ENCODE results near the gene JARID2.

The JARID2 gene

DNA sequence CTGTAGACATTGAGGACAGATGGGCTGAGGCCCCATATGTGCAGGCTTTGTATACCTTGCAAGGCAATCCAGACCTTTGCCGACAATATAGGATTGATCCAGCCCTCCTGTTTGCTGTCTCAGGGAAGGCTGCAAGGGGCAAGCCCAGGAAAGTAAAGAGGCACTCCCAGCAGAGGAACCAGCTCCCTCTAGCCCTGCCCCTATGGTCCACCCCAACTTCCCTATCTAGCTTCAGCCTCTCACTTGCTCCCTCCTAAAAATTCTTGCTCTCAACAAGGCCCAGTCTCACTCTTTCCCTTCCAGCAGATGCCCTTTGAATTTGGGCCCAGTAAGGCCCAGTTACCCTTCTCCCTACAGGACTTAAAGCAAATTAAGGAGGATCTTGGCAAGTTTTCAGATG lies 92.6 kb downstream of the JARID2 start:
- no peak for DNase-seq

DNA sequence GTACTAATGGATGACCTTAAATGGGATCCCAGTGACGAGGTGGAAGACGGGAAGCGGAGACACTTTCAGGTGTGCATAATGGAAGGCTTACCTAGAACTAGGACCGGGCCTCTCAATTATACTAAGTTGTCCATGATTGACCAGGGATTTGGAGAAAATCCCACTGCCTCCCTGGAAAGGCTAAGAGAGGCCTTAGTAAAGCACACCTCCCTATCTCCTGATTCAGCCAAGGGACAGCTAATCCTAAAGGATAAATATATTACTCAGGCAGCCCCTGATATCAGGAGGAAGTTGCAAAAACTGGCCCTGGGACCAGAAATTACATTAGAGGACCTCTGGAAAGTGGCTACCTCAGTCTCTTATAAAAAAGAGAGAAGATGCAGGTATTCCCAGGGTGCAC lies 93.2 kb downstream of the JARID2 start:
- DNase-seq = no peak

DNA sequence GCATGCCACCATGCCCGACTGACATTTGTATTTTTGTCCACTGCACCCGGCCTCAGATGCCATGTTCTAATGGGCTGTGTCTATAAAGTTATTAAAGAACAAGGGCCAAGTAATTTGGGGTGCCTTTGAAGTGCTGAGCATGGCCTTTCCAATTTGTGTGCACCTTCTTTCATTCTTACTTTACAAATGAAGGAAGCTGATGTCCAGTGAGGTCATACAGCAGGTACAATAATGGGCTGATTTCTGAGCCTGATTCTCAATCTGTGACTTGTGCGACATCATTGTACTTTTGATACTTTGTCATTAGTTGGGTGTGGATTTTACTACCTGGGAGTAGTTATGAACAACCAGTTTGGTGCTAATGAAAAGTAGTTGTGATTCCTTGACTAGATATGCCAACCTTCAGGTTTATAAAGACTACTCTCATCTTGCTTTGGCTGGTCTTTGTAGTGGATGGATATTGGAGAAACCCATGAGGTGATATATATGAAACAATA lies 94.3 kb downstream of the JARID2 start:
- no peak for DNase-seq

DNA sequence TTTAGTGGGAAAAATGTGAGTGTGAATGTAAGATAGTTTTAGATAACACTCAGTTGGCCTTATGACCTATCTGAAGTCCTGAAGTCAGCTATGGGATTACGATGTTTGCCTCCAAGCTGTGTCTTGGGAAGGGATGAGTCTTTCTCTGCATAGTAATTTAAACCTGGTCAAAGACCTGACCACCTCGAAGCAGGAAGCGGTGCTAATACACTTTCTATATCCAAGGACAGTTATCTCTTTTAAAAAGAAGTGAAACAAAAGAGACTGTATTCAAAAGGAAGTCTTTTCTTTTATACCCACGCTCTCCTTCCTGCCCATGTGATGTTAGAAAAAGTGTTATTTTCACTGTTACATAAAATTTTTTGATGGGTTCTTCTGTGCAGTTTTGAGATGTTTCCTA lies 94.9 kb downstream of the JARID2 start:
- DNase-seq = no peak

DNA sequence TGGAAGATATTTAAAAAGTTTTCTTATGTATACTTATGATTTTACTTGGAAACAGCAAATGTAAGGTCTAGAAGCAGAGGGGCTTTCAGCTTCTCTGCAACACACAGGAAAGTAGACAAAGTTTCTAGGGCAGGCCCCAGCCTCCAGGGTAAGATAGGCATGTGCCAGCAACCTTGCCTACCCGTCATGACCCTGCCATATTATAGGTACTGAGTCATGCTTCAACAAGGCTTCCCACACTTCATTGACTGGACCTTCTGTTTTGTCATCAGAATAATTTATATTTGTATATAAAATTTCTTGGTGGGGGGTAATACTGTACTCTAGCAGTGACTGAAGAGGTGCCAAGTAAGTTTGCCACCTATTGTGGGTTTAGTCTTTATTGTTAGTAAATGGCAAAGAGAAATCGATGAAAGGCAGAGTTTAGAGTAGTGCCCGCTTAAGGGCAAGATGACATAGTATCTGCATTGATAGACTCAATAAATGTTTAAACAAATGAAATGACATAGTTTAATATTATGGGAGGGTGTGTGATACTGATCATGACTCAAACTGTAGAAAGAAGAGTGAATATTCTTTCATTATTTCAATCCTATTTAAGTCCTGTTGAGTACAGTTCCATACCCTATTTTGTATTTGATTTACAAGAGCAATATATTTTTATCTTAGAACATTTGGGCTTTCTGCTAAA lies 95.6 kb downstream of the JARID2 start:
- DNase-seq = no peak

DNA sequence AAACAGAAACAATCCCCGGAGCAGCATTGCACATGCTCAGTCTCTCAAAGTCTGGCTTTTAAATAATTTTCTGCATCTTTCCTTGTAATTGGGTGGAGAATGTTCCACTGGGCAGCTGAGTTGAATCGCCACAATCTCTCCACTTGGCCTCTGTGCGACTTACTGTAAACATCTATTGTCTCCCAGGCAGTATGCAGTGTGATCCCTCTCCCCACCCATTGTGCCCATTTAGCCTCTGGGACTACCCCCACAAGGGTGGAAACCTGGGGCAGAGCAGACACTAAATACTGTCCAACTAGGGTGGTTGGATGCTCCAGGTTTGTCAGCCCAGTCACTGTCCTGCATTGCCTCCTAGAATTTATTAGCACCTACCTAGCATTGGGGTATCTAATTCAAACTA lies 96.2 kb downstream of the JARID2 start:
- DNase-seq = no peak

DNA sequence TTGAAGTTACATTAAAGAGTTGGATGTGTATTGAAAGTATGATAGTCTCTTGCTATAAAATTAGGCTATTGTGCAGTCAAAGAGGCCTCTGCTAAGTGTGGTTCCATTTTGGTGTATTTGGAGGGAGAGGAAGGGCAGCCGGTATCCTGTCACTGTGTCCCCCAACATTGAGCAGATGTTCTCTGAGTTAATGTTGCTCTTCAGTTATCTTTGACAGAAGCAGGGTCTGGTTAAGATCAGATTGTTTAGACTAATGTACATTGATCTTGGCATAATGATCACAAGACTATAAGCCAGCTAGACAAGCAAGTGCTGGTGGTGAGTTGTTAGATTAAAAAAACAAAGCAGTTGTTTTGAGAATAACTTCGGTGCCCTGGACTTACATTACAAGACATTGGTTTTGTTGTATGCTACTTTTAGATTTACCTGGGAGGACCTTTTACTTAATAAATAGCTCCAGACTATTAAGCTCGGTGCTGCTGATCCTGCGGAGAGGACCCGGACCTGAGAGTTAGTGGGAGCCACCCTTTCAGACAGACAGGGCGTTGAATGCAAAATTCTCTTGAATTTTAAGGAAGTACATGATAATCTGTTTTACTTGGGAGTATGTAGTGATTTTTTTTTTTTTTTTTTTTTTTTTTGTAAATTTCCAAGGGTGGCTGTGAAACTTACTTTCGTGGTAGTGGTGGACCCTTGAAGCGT lies 97.8 kb downstream of the JARID2 start:
- DNase-seq = no peak

DNA sequence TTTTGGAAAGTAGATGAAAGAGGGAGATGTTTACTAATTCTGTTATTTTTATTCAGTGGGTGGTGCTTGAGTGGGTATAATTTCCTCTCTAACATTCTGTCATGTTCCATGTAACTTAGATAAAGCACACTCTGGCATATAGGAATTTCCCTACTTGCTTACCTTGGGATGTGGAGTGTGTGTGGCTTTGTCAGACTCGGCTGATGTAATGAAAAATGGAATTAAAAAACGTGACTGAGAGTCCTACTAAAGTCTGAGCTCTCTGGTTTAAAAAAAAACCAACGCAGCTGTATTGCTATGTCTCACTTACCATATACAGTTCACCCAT lies 98.3 kb downstream of the JARID2 start:
- DNase-seq = no peak

DNA sequence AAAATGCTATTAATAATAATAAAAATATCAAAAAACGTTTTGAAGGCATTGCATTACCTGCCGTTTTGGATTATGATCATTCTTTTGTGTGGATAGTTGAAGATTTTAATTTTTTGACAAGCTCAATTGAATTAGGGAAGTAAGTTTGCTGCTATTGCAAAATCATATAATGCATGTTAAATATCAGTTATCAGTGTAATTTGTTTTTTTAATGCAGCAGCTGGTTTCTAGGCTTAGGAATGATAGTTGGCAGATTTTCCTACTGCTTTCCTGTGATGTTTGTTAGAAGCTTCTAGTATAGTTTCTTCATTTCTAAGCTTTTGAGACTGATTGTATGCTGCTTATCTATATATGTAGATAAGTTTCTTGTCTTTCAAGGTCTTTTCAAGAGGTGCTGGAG lies 99.0 kb downstream of the JARID2 start:
- DNase-seq = no peak

DNA sequence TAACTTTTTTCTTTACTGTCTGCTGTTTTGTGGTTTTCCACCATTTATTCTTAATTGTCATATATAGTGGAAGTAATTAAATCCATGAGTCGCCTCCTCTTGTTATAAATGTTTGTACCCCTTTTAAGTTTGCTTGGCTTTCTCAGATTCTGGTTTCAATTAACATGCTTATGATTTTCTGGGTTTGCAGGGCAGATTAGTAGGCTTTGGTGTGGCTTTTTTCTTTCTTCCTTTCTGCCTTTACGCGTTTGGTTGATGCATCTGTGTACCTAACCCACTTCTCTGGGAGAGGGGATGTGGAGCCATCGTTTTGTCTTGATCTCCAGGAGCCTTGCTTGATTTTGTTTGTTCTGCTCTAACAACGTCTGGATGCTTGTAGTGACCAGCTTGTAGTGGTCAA lies 100.4 kb downstream of the JARID2 start:
- DNase-seq = no peak

DNA sequence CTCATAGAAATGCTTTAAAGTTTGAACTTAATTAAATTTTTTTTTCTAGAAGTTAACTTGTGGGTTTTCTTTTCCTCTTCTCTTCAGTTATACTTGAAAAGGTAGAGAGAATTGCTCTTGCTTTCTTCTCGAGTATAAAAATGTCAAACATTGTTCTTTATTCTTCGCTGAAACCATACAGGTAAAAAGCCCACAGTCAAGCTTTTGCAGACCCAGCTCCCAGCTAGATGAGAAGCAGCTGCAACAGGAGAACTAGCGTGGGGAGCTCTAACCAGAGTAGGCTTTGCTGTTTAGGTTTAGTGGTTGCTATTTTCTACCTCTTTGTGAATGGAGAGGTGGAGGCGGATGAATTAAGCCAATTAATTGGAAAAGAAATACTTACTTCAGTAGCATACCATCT lies 102.7 kb downstream of the JARID2 start:
- no peak for DNase-seq

DNA sequence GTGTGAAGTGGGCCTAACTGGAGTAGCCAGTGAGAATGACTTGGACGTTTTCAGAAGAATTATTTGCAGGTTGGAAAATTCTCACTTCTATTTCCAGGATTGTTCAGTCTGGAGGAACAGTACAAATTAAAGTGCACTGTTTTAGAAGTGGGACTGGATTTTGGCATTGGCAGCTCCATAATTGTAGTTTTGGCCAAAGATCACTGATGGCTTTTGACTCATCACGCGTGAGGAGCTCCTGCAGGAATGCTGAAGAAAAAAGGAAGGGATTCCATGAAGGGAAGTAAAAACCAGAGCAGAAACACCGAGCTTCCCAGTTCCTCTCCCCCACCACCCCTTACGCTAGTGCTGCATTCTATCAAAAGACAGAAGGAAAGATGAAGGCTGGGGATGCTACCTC lies 103.5 kb downstream of the JARID2 start:
- no peak for DNase-seq

DNA sequence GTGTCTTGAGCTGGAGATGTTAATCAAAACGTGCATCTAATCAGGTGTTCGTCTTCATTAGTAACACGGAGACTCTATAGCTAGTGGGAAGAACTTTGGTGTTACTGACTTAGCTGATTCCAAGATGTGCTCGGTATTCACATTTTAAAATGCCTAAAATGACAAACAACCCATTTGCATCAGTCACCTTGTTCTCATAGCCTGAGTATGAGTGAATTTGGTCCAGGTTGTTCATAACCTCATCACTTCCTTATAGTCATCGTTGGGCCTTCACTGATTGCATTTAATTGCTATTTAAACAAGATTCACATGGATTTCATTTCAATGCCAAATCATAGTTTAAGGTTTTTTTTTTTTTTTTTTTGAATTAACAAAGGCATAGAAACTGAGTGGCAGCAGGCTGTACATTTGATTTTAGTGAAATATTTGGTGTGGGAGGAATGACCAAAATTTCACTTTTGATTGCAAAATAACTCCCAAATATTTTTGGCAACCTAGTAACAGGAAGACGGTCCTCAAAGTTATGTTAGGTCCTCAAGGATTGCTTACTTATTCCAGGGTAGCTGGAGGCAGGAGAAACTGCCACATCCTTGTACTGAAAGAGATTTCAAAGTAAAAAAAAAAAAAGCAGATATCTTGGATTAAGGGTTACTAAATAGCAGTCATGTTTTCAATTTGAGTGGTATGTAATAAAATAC lies 104.7 kb downstream of the JARID2 start:
- no peak for DNase-seq

DNA sequence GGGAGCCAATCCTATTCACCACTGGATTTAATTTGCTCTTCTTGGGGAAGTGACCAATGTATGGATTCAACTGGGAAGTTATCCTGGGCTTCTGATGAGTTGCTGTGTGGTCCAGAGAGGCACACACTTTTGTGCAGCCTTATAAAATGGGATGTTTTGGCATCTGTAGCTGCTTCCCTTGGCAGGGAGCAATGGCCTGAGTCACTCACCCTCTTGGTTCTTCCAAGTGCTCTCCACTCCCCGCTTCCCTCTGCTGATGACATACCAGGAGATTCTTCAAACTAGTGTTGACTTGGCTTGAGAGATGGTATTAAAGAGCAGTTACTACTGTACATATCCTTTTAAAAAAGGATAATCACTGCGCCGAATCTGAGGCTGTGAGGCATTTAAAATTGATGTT lies 105.8 kb downstream of the JARID2 start:
- DNase-seq = no peak

DNA sequence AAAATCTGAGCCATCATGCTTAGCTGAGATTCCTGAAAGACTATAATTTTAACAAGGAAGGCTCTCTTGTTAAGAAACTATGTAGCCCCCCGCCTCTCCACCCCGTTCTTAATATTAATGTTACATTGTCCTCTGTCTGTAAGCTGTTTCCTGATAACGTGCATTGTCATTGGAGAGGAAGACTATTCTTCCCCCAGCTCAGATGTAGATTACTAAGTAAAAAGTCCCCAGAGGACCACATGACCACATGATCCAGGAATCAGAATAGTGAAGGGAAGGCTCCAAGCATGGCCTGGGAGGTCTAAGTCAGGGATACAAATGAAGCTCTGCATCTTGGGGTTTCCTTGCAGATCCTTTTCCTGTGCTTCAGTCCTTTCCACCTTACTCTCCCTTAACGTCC lies 106.4 kb downstream of the JARID2 start:
- DNase-seq = no peak

DNA sequence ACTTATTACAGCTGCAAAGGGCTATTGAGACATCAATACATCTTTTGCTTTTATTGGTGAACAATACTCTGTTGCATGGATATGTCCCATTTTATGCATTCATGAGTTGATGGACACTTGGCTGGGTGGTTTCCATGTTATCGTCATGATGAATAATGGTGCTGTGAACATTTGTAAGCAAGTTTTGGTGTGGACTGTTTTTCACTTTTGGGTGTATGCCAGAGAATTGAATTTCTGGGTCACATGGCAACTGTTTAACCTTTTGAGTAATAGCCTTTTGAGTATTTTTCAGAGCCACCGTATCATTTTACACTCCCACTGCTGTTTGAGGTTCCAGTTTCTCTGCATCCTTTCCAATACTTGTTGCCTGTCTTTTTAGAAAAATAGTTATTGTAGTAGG lies 107.0 kb downstream of the JARID2 start:
- DNase-seq = no peak

DNA sequence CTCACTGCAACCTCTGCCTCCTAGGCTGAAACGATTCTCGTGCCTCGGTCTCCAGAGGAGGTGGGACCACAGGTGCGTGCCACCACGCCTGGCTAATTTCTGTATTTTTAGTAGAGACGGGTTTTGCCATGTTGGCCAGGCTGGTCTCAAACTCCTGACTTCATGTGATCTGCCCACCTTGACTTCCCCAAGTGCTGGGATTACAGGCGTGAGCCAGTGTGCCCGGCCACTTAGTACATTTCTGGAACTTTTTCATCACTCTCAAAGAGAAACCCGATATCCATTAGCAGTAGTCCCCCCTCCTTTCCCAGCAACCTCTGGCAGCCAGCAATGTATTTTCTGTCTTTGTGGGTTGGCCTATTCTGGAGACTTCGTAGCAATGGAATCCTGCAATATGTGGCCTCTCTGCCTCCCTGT lies 109.8 kb downstream of the JARID2 start:
- no peak for DNase-seq

DNA sequence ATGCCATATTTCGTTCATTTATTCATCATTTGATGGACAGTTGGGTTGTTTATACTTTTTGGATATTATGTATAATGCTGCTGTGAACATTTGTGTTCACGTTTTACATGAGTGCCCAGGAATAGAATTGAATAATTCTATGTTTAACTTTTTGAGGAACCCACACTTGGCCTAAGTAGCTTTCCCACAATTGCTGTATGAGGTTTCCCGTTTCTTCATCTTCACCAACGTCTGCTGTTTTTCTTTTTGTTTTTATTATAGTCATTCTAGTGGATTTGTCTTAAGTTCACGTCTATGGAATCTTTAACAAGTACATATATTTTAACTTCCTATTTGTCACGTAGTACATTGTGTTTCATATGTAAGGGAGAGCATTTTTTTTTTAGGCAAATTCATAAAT lies 110.3 kb downstream of the JARID2 start:
- DNase-seq = no peak

DNA sequence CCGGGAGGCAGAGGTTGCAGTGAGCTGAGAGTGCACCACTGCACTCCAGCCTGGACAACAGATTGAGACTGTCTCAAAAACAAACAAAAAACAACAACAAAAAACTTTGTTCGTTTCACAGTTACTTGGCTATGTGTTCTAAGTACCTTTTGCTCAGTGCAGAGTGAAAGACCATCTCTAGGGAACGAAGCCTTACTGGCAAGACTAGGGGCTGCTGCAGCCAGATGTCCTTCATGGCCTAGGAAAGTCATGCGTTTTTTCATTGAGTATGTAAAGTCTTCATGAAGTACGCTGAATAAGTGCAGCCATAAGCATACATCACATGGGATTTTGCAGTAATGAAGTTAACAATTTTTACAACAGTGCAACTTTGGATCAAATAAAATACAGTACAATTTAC lies 111.1 kb downstream of the JARID2 start:
- no peak for DNase-seq

DNA sequence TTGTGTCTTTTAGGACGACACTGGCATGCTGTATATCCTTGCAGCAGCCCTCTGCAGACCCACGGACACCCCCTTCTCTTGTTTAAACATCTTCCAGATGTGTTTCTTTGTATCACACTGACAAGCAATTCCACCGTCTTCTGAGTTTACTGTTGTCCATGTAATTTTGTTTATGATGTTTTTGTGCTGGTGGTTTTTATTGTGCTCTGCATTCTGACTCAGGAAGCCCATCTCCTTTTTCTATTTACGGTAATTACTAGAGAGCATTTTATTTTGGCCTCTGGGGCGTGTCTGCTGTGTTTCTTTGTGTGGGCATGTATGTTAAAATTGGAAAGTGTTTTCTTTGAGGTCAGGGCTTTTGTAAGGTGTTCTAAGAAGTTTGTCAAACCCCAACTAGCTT lies 111.9 kb downstream of the JARID2 start:
- no peak for DNase-seq

DNA sequence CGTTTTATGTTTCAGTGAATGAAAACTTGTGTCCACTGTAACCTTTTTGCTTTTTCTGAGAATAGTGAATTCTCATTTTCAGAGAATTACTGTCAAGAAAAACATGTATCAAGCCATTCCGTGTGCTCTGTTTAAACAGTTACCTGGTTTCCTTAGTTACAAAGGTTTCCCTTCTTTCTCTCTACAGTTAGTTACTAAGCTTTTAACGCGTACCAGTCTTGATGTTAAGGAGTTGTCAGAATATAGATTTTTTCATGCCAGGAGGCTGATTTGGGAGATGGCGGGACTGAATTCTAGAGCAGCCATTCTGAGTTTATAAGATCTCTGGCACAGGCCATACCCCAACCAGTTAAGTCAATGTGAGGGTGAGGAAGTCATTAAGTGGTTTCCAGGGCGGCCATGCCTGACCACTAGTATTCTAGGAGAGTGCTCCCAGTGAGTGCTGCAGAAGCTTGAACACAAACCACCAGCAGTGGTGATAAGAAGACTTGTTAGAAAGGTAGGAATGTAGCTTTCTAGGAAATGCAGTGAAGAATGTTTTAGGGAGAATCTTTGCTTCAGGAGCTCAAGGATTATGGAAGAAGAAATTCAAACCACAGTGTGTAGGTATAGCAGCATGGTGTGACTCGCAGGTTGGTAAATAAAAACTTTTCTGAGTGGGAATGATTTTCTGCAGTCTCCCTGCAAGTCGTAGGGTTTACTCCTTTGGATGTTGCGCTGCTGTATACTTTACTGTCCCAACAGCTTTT lies 112.9 kb downstream of the JARID2 start:
- no peak for DNase-seq

DNA sequence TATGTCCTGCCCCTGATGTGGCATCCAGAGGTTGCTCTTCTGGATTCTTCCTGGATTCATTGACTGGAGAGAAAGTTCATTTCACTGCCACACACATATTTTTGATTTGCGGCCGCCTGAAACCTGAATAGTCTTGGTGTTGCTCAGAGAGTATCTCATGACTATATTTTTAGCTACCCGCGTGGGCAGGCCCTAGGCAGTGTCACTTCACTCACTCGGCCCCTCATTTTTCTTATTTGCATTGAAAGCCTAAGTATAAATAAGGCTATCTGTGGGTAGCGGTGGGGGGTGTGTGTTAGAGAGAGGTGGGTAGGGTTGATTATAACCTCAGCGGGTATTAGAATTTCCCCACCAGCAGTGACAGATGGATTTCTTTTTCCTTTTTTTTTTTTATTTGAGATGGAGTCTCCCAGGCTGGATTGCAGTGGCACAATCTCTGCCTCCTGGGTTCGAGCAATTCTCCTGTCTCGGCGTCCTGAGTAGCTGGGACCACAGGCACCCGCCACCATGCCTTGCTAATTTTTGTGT lies 113.5 kb downstream of the JARID2 start:
- DNase-seq = no peak

DNA sequence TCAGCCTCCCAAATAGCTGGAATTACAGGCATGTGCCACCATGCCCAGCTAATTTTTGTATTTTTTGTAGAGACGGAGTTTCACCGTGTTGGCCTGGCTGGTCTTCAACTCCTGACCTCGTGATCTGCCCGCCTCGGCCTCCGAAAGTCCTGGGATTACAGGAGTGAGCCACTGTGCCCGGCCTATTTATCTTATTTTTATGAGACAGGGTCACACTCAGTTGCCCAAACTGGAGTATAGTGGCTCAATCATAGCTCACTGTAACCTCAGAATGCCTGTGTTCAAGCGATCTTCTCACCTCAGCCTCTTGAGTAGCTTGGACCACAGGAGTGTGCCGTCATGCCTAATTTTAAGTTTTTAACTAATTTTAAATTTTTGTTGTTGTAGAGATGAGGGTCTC lies 114.4 kb downstream of the JARID2 start:
- no peak for DNase-seq
